Hepatocyte (in vitro differentiated cells): ENCODE data around the gene GPM6B.

Experiments
- EZH2 ChIP-seq: fragments of 200-600 bp; sonication (generic); IDR thresholded peaks from 2 replicates; pipeline ENCODE4 v1.6.1; 2016; ENCODE audit warnings: antibody characterized with exemption, mild to moderate bottlenecking, borderline replicate concordance
- EZH2phosphoT487 ChIP-seq: fragments of 200-600 bp; sonication (generic); IDR thresholded peaks from one replicate; pipeline ENCODE4 v1.6.1; 2018; ENCODE audit warnings: antibody characterized with exemption, mild to moderate bottlenecking, low read depth, moderate library complexity; ENCODE audit not compliant: unreplicated experiment, severe bottlenecking
- TF ChIP-seq, protein P1 (sequence below): fragments of 200-600 bp; sonication (generic); IDR thresholded peaks from 2 replicates; pipeline ENCODE4 v1.5.1; 2016; ENCODE audit warnings: antibody characterized with exemption, mild to moderate bottlenecking; ENCODE audit not compliant: poor library complexity

GRCh38 chrX:13821738-13822137, 4.8 kb upstream of the GPM6B start:
- TF ChIP-seq, protein P1, sequence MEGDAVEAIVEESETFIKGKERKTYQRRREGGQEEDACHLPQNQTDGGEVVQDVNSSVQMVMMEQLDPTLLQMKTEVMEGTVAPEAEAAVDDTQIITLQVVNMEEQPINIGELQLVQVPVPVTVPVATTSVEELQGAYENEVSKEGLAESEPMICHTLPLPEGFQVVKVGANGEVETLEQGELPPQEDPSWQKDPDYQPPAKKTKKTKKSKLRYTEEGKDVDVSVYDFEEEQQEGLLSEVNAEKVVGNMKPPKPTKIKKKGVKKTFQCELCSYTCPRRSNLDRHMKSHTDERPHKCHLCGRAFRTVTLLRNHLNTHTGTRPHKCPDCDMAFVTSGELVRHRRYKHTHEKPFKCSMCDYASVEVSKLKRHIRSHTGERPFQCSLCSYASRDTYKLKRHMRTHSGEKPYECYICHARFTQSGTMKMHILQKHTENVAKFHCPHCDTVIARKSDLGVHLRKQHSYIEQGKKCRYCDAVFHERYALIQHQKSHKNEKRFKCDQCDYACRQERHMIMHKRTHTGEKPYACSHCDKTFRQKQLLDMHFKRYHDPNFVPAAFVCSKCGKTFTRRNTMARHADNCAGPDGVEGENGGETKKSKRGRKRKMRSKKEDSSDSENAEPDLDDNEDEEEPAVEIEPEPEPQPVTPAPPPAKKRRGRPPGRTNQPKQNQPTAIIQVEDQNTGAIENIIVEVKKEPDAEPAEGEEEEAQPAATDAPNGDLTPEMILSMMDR: no peak
- TF ChIP-seq EZH2phosphoT487 (no peak), EZH2 (no peak)
